GM13976 (cell line): Measurements from ENCODE around the gene ZSCAN4.

Experiments
- DNase-seq: peaks from one replicate; pipeline ENCODE4 v3.0.0; 2012; ENCODE audit warnings: low spot score
- CTCF ChIP-seq: IDR thresholded peaks from 2 replicates; pipeline ENCODE4 v1.5.1; 2012; ENCODE audit warnings: borderline replicate concordance, mild to moderate bottlenecking; ENCODE audit not compliant: insufficient read depth; ENCODE audit errors: extremely low read depth, missing control alignments, control extremely low read depth
- in situ Hi-C: fragments of 300-500 bp; cut with MboI; formaldehyde crosslinking; loops from one replicate; pipeline ENCODE4 v1.12.0; 2022; ENCODE audit warnings: low sequenced_read_pairs, mixed read lengths, inconsistent platforms; ENCODE audit not compliant: unreplicated experiment

The ZSCAN4 gene

GRCh38 chr19:57672466-57672865 is 3.7 kb downstream of the ZSCAN4 start:
- TF ChIP-seq CTCF: no peak
- in situ Hi-C loops: no loop called here
- DNase-seq: no peak

GRCh38 chr19:57675881-57676280 is 7.1 kb downstream of the ZSCAN4 start:
- in situ Hi-C loops: no loop called here
- DNase-seq: no peak
- TF ChIP-seq CTCF: no peak

- no peak for DNase-seq
- in situ Hi-C loops: no loop called here
- no peak for TF ChIP-seq CTCF
Observed at GRCh38 chr19:57682226-57682766, 13.6 kb downstream of the ZSCAN4 start.

- in situ Hi-C loops: no loop called here
- TF ChIP-seq CTCF: no peak
- no peak for DNase-seq
Observed at GRCh38 chr19:57686727-57687126, 18.0 kb downstream of the ZSCAN4 start.

- DNase-seq: no peak
- in situ Hi-C loops: no loop called here
- no peak for TF ChIP-seq CTCF
Observed at GRCh38 chr19:57687363-57688010, 18.8 kb downstream of the ZSCAN4 start.

- DNase-seq: no peak
- in situ Hi-C loops: no loop called here
Observed at GRCh38 chr19:57688011-57688763, 19.5 kb downstream of the ZSCAN4 start.

More at GRCh38 chr19:57688011-57688763, 19.5 kb downstream of the ZSCAN4 start:
- TF ChIP-seq CTCF: no peak
